HG02571 (cell line): ENCODE results near the gene OR2A5.
"Not testable (repeated sequence)": the region's sequence is repeated elsewhere in the genome, so short reads cannot be mapped to it uniquely, and the experiment has no call there.

Experiments
- ATAC-seq: cut with Tn5 transposase; IDR thresholded peaks from one replicate; pipeline ENCODE4 v1.9.1; 2021; ENCODE audit warnings: mild to moderate bottlenecking, moderate library complexity; ENCODE audit not compliant: unreplicated experiment

Gene OR2A5

DNA sequence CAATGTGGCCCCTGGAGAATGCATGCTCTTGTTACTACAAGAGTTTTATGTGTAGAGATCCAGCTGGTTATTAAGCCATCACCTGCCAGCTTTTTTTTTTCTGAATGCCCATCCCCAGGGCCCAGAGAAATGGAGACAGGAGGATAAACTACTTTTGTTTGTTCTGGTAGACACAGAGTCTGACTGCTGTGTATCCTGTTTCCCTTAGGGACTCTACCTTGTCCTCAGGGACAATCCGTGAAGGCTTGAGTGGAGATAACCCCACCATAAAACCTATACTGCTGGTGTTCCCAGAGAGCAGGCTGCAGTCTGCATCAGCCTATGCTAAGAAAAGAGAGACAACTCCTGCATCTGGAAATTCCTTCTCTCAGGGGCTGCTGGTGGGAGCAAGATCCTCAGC, at the start of gene OR2A5:
Gene OR2A5, plus strand, starts transcription at position 301 of the 400 bp plus-strand sequence. CDS start 1,454 bp downstream, outside the sequence.
- ATAC-seq = no peak

DNA sequence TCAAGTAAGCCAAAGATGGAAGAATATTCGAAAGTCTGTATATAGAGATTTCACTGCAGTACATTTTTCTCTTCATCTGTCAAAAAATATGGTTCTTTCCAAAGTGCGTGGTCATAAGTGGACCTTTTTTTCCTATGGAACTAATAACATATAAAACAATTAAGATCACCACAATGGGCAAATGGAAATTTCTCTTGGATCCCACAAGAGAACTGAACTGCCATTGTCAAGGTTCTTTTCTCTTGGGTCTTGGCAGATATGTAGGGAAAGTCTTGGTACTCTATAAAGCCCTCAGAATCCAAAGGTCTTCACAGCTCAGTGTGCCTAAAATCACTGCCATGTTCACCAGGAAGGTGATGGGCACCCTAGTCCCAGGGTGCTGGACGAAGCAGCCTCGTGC, 48.7 kb upstream of the OR2A5 start, which contains the start of gene OR6B1:
Gene OR6B1, plus strand, starts transcription at position 301 of the 400 bp plus-strand sequence. CDS start 3,677 bp downstream, outside the sequence.
- no peak for ATAC-seq

DNA sequence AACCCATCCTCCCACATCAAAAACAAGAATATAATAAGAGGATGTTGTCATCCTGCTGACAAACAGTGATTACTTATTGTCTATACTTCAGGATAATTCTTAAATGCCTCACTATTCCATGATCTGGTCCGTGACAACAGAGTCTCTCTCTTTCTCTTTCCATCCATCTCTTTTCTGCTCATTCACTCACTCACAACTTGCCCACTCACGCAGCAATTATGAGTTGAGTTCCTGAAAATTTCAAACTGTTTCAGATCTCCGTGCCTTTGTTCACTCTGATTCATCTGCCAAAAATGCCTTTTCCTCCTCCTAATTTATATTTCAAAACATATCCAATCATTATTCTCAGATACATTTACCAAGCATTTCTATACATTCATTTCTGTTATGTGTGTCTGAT, 47.2 kb upstream of the OR2A5 start:
- no peak for ATAC-seq

DNA sequence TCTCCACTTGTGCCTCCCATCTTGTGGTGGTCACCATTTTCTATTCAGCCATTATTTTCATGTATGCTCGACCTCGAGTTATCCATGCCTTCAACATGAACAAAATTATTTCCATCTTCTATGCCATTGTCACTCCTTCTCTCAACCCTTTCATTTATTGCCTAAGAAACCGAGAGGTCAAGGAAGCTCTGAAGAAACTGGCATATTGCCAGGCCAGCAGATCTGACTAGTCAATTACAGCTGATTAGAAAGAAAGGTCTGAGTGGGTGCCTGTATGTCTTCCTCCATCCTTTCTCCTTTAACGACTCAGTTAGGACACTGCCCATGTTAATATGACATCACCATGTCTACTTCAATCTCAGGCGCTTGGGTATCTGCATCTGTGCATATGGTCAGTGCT, 44.0 kb upstream of the OR2A5 start:
- ATAC-seq = no peak

GRCh38 chr7:144006029-144006691, 42.6 kb upstream of the OR2A5 start:
- no peak for ATAC-seq

- no peak for ATAC-seq
Observed at GRCh38 chr7:144006692-144007042, 42.1 kb upstream of the OR2A5 start.

DNA sequence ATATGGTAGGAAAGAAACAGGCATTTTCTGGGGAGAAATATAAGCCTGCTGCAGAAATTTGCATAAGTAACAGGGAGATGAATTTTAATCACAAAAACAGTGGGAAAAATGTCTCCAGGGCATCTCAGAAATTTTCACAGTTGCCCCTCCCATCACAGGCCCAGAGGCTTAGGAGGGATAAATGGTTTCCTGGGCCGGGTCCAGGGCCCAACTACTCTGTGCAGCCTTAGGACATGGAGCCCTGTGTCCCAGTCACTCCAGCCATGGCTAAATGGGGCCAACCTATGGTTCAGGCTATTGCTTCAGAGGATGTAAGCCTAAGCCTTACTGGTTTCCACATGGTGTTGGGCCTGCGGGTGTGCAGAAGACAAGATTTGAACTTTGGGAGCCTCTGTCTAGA, 39.4 kb upstream of the OR2A5 start:
- no peak for ATAC-seq

DNA sequence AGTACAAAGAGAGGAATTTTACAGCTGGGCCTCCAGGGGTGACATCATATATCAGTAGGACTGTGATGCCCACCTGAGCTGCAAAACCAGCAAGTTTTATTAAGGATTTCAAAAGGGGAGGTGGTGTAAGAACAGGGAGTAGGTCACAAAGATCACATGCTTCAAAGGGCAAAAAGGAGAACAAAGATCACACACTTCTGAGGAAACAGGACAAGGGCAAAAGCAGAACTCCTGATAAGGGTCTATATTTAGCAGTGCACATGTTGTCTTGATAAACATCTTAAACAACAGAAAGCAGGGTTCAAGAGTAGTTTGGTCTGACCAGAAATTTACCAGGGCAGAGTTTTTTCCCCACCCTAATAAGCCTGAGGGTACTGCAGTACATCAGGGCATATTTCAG, 38.7 kb upstream of the OR2A5 start:
- ATAC-seq = not testable (repeated sequence)

GRCh38 chr7:144010821-144011220, 37.9 kb upstream of the OR2A5 start:
- ATAC-seq = not testable (repeated sequence)

- no peak for ATAC-seq
Observed at GRCh38 chr7:144011458-144012230, 37.1 kb upstream of the OR2A5 start.

DNA sequence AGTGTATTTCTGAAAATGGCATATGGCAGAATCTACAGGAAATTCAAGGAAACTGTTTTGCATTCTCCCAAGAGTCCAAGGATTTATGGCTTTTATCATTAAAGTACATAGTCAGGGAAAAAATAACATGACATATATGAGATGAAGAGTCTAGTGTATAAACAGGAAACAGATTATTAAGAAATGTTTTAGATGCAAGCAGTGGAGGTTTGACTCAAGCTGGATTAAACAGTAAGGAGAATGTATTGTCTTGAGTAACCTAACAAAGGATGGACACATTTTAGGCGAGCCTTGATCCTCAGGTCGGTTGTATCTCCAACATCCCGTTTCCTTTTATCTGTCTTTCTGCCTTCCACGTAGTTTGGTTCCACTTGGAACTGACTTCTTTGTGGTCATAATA, 30.7 kb upstream of the OR2A5 start:
- no peak for ATAC-seq

DNA sequence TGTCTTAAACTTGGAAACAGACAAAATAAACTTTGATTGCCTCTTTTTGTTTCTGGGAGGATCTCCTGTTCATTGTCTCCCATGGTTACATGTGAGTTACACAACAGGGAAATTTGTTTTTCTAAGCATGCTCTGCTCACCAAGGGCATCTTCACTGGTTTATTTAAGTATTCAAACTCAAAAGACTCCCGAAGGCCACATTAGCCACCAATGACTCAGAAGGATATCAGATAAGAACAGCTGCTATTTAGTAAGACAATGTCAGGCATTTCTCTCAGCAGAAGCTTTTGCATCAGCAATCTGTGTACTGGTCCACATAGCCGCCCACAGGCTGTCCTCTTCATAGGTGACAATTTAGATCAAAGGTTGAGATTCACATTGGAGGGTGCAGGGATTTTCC, 29.3 kb upstream of the OR2A5 start:
- ATAC-seq = no peak

DNA sequence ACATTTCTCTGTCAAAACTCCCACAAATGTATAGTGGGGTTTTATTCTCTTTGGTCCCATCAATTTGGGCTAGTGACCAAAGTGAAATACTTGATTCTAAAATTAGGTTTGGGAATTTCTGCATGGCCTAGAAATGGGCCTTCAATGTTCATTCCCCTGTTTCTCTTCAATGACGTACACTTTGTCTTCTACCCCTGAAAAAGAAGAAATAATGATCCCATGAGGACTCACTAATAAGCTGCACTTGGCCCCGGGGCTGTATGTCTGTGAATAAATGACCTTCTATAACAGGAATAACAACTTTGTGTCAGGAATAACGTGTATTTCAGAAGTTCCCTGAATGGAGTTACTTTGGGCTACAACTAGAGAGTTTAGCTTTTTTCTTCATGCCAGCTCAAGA, 28.4 kb upstream of the OR2A5 start:
- no peak for ATAC-seq

DNA sequence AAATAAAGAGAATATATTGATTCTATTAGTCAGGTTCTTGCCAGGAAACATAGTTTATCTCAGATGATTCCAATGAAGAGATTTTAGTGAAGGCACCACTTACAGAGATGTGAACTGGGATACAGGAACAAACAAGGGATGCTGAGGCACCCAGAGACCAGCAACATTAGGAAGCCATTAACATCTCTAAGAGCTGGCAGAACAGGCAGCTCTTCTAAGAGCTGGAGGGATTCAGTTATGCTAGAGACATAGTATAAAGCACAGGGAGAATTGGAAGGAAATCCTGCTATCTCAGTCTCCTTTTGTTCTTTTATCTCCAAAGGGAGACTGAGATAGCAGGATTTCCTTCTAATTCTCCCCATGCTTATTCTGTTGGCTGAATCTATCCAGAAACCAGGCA, 26.6 kb upstream of the OR2A5 start:
- ATAC-seq = no peak

DNA sequence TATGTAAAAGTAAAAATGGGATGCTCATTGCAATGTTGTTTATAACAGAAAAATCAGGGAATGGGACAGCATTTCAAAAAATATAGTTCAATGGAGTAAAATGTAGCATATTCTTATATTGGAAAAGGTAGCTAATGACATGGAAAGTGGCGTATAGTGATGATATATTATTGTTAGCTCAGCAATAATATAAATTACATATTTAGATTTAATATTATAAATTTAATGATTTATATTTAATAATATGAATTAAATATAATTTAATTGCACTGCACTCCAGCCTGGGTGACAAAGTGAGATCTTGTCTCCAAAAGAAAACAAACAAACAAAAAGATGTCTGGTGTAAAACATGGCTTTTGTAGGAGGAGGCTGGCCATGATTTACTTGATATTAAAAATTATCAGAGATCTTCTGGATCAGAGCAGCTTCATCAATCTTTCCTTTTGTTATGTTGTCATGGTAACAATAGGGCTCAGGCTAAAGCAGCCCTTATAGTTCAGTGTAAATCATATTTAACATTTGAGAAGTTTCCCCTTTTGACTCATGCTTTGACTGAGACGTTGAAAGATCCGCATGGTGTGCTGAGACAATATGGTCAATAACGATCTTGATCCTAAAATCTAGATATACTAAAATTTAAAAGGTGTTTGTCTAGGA, 25.4 kb upstream of the OR2A5 start:
- ATAC-seq = no peak

GRCh38 chr7:144024213-144024612, 24.5 kb upstream of the OR2A5 start:
- no peak for ATAC-seq

GRCh38 chr7:144026203-144026883, 22.4 kb upstream of the OR2A5 start:
- no peak for ATAC-seq

GRCh38 chr7:144027070-144027469, 21.7 kb upstream of the OR2A5 start:
- ATAC-seq = no peak

GRCh38 chr7:144027974-144028373, 20.8 kb upstream of the OR2A5 start:
- ATAC-seq = no peak

DNA sequence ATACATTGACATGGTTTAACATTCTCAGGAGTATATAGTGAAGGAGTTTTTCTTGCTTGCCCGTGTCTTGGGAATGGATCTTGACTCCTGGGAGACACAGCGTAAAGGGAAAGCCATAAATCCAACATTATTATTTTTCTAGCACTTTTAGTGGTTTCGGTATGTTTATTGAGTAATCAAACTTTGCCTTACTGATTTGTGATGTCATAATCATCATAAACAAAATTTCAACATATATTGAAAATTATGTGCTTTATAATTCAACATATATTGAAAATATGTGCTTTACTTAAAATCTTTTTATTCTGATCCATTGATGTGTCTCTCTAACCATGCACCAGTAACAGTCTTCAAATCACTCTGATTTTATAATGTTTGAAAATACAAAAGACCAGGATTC, 20.2 kb upstream of the OR2A5 start:
- no peak for ATAC-seq

- ATAC-seq = no peak
Observed at GRCh38 chr7:144032516-144032915, 16.2 kb upstream of the OR2A5 start.
